ENCODE results near the gene GRK7. TPM values are rescaled to one million over a fixed set of nuclear protein-coding genes. Genes with fewer than 3 reads are reported as not detected.

The GRK7 gene
- total RNA-seq, 1 experiment from 2014 or later = not detected

DNA sequence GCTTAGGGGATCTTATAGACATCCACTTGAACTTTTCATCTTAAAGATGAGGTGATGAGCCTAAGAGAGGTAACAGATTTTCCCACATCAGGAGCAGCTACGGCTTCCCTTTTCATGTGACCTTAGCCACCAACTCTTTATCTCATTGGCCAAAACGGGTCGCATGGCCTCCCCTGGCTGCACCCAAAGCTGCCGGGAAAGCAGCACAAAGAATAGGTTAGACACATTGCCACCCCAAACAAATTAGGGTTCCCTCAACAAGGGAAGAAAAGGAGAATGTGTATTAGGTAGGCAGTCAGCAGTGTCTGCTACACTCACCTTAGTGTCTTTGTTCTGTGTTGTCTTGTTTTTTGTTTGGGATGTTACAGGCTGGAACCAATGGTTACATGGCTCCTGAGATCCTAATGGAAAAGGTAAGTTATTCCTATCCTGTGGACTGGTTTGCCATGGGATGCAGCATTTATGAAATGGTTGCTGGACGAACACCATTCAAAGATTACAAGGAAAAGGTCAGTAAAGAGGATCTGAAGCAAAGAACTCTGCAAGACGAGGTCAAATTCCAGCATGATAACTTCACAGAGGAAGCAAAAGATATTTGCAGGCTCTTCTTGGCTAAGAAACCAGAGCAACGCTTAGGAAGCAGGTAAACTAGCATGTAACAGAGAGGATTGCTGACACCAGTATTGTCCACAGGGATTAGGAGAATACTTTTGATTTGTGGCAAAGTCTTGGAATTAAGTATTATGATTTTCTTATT lies 44.2 kb downstream of the GRK7 start:
- no peak for DNase-seq (ENCODE audit: low read depth)
- in situ Hi-C loops (cut with HindIII; ENCODE audit: low pct_unique_long_range_greater_than_20kb, low sequenced_read_pairs) = no loop called here

DNA sequence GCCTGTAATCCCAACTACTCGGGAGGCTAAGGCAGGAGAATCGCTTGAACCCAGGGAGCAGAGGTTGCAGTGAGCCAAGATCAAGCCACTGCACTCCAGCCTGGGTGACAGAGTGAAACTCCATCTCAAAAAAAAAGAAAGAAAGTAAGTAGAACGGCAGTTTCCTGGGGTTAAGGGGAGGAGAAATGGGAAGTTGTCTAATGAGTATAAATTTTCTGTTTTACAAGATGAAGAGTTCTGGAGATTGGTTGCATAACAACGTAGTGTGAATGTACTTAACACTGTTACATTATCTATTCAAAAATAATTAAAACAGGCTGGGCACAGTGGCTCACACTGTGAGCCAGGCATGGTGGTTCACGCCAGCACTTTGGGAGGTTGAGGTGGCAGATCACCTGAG lies 45.4 kb downstream of the GRK7 start:
- DNase-seq (ENCODE audit: low read depth) = no peak
- in situ Hi-C loops (cut with HindIII; ENCODE audit: low pct_unique_long_range_greater_than_20kb, low sequenced_read_pairs) = no loop called here

DNA sequence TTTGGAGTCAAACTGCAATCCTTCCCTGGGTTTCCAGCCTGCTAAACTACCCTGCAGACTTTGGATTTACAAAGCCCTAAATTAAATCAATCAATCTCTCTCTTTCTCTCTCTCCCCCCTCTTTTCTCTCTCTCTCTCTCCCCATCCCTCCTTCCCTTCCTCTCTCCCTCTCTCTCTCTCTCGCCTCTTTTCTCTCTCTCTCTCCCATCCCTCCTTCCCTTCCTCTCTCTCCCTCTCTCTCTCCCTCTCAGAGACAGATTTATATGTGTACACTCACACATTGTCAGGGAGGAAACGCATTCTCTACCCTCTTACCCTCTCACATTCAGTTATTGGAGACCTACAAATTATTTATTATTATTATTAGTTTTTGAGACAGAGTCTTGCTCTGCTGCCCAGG lies 47.0 kb downstream of the GRK7 start:
- in situ Hi-C loops (cut with HindIII; ENCODE audit: low pct_unique_long_range_greater_than_20kb, low sequenced_read_pairs) = no loop called here
- DNase-seq (ENCODE audit: low read depth) = no peak

DNA sequence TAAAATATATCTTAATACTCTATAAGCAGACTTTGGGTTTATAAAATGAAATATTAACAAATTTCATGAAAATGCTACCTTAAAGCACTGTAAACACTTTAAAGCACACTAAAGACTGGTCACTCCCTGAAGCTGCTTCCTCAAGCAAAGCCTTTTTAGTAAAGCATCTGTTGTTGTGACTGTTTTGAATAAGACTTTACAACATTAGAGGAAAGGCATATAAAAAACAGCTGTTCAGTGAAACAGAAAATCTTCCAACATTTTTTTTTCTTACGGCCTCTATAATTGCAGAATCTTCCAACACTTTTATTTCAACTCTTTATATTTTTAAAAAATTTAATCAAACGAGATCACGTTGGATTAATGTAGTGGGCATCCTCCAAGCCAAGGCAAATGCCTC lies 48.1 kb downstream of the GRK7 start:
- DNase-seq (ENCODE audit: low read depth) = no peak
- in situ Hi-C loops (cut with HindIII; ENCODE audit: low pct_unique_long_range_greater_than_20kb, low sequenced_read_pairs) = no loop called here

DNA sequence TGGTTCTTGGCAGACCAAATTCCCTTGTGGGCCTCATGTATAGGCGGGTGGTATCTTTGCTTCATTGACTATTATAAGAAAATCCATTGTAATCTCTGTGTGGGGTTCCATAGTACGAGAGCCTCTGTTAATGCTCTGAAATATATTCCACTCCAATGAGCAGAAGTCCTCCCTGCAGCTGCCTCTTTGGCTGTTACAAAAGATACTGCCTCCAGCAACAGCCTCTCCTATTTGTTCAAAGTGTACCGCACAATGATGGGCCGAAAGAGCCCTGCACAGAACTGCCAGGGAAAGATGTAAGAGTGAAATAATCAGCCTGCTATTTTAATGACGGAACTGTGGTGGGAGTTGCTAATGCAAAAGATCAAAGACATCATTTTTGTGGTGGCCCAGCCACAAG lies 48.9 kb downstream of the GRK7 start:
- in situ Hi-C loops (cut with HindIII; ENCODE audit: low pct_unique_long_range_greater_than_20kb, low sequenced_read_pairs) = no loop called here
- no peak for DNase-seq (ENCODE audit: low read depth)

DNA sequence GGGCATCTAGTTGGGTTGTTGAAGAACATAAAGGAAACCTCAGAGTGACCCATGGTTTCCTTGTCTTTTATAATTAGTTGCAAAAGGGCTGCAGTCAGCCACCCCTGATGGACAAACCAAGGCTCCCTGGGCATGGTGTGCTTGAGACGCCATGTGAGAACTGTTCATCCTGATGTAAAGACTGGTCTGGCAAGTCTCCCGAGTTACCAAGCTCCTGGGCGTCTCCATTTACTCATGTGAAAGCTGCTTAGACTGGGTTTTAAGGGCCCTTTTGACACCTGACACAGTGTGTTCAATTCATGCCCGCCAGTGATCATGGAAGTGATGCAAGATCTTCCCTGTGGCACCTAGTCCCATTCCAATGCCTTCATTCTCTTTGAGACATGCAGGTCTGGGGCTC lies 49.4 kb downstream of the GRK7 start:
- DNase-seq (ENCODE audit: low read depth) = no peak
- in situ Hi-C loops (cut with HindIII; ENCODE audit: low pct_unique_long_range_greater_than_20kb, low sequenced_read_pairs) = no loop called here

Other genes starting within 250 kb of the GRK7 start
- gene RNF7, start 25.1 kb upstream of the GRK7 start, total RNA-seq (2014; rRNA removed; shearing (Covaris generic); ENCODE audit: low replicate concordance) = 110 and 122 TPM in 2 replicates
- gene ATP1B3, start 113.2 kb downstream of the GRK7 start, total RNA-seq (2014; rRNA removed; shearing (Covaris generic); ENCODE audit: low replicate concordance) = 20.6 and 25.9 TPM in 2 replicates

Data from Caki2 (cell line).